ENCODE results near the gene CNTLN.
"Not testable (repeated sequence)": the region's sequence is repeated elsewhere in the genome, so short reads cannot be mapped to it uniquely, and the experiment has no call there.

Gene CNTLN

DNA sequence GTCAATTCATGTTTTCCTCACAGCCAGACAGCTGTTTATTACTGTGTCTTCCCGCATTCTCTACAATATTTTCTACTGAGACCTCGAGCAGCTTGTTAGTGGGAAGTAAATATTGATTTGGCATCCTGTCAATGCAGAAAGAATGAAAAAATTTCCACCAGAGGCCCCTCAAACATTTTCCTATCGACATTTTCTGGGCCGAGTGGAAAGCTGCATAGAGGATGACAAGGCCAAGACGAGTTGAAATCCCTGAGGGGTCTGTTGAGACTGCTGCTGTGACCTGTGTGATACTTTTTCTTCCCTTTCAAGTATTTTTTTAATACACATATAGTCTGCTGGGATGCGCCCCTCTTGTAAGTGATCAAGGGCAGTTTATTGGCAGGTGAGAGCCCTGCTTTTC, 352.6 kb downstream of the CNTLN start:
- no peak for DNase-seq (ENCODE audit: low read depth in 2 of 3, low spot score in 1 of 3)

DNA sequence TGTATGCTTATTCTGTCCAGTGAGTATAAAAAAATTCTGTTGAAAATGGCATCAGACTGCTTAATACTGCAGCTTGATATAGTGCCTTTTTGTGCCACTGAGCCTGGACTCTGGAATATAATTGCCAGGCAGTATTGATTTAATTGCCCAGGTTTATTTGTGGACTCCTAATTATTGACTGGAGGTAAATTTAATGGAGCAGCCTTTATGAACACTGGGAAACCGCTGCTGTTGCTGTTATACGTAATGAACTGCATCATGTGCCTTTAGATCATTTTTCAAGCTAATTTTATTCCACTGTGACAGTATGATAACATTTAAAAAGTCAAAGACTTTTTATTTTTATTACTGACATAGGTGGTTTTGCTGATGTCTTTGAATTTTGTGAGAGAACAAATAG, 353.8 kb downstream of the CNTLN start:
- no peak for DNase-seq (ENCODE audit: low read depth in 2 of 3, low spot score in 1 of 3)

DNA sequence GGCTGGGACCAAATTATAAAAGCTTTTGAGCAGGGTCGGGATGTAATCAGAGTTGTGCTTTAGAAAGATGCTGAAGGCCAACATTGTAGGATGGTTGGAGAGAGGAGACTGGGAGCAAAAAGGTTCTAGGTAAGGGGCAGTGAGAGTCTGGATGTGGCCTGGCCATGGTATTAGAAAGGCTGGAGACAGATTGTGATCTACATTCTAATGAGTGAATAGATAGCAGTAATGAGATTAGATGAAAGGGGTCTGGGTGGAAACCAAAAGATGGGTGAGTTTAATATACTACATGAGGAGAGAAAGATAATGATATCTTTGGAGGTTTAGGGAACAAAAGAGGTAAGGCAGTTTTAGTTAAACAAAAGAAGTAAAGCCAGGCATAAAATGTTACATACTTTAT, 355.3 kb downstream of the CNTLN start:
- DNase-seq (ENCODE audit: low read depth in 2 of 3, low spot score in 1 of 3): no peak

DNA sequence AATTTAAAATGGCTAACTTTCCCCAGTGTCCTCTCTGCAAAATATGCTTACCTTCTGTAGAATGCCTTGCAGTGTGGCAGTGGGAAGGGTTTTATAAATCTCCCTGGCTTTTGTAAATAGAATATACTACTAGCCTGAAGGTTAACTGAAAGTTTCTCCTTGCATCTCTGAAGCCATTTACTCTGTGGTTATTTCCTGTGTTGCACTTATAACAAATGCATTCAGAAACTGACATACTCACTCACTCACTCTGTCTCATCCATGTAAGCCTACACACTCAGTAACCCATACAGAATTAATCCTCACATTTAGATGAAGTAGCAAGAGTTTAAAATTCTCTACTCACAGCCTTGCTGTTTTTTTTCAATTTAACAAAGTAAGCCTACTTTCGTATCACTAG, 356.9 kb downstream of the CNTLN start:
- DNase-seq (ENCODE audit: low read depth in 2 of 3, low spot score in 1 of 3): no peak

DNA sequence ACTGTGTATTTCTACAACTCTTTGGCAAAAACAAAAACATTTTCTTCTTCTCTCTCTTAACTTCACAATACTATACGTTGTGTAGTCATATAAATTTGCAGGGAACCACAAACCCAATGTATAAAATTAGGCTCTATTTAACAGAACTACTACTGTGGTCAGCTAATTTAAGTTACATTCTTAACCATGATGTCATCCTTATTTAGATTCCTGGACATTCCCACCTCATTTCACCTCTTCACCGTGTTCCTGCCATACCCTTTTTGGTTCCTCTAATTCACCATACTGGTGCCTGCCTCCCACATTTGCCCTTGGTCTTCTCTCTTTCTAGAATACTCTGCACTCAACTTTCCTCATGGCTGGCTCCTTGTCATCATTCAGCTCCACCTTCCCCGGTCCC, 368.4 kb downstream of the CNTLN start:
- DNase-seq (ENCODE audit: low read depth in 2 of 3, low spot score in 1 of 3): no peak

DNA sequence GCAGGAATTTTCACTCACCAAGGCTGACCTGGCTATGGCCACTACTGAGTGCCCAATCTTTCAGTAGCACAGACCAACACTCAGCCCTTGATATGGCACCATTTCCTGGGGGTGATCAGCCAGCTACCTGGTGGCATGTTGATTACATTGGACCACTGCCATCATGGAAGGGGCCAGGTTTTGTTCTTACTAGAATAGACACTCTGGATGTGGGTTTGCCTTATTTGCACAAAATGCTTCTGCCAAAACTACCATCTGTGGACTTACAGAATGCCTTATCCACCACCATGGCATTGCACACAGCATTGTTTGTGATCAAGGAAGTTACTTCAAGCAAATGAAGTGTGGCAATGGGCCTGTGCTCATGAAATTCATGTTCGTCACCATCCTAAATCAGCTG, 374.3 kb downstream of the CNTLN start:
- DNase-seq (ENCODE audit: low read depth in 2 of 3, low spot score in 1 of 3): no peak

DNA sequence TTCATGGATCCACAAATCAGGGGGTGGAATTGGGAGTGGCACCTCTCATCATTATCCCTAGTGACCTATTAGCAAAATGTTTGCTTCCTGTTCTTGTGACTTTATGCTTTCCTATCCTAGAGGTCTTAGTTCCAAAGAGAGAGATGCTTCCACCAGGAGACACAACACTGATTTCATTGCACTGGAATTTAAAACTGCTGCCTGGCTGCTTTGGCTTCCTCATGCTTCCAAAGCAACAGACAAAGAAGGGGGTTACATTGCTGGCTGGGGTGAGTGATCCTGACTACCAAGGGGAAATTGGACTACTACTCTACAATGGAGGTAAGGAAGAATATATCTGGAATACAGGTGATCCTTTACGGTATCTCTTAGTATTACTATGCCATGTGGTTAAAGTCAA, 374.9 kb downstream of the CNTLN start:
- no peak for DNase-seq (ENCODE audit: low read depth in 2 of 3, low spot score in 1 of 3)

DNA sequence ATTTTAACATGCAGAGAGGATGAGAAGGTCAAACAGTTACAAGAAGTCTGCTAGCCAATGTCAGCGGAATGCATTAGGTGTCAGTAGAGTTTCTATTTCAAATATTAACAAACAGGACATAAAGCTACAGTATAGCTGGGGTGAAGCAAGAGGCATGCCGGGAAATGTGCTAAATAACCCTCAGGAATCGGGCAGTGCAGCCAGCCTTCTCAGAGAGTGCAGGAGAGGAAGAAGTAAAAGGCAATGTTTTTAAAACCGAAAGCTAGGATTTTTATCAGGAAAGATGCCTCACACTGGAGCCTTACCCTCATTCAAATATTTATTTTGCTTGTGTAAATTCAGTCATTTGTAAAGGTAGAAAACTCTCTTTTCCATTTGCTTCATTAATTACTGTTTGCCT, 384.9 kb downstream of the CNTLN start:
- DNase-seq (ENCODE audit: low read depth in 2 of 3, low spot score in 1 of 3): no peak

DNA sequence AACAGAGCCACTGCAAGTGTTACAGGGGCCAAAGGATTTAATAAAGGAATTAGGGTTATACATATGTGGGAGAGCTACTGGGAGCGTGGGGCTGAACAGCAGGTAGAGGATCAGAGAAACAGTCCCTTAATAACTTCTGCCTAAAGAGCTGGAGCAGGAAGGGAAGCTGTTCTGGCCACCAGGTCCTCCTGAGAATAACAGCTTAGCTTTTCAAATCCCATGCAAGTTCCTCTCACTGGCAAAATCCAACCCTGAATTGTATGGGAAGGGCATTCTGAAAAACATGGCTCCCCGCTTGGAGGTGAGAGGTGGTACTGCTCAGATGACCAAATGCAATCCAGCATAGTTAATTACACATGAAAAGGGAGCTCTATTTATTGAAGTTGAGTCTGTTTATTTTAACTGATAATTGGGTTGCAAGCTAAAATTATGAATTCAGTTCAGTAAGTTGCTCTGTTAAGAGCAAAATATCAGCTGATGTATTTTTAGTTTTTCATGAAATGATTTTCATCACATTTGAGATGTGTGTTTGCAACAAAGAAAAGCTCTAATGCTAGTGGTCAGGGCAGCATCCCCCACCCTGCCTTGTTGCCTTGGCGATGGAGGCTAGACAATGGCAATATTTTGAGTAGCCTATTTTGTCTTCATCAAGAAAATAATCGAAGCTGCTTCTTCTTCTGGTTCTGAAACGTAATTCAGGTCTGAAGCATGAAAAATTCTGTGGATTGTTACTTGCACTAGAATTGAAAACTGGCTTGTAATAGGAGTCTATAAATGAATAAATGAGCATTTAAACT, 385.6 kb downstream of the CNTLN start:
- no peak for DNase-seq (ENCODE audit: low read depth in 2 of 3, low spot score in 1 of 3)

DNA sequence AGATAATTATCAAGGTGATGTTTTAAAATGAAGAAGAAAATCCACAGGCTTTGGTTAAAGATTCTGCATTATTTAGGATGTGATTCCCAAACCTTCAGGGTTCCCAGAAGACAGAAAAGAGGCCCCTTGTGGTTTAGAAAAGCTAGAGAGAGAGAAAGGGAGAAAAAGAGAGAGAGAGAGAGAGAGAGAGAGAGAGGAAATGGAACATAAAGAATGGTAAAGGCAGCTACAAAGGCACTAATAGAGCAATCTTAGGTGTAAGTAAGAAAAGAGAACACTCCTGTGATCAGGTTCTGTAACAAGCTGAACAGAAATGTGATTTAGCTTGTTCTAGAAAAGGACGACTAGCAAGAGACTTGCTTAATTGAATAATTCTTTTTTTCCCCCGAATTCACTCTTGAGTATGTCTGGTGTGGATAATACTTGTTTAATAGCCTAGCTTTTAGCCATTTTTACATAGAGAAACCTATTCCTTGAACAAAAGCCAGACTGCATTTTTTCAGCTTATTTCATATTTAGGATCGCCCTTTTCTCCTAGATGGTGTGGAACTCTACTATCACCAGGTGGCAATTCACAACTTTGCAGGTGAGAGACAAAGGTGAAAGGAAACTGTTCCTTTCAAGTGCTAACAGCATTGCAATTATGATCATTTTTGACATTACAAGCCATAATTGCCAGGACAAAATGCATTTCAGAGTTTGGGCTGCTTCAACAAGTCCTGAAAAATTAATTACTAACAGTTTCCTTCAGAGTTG, 386.4 kb downstream of the CNTLN start:
- DNase-seq (ENCODE audit: low read depth in 2 of 3, low spot score in 1 of 3): no peak

DNA sequence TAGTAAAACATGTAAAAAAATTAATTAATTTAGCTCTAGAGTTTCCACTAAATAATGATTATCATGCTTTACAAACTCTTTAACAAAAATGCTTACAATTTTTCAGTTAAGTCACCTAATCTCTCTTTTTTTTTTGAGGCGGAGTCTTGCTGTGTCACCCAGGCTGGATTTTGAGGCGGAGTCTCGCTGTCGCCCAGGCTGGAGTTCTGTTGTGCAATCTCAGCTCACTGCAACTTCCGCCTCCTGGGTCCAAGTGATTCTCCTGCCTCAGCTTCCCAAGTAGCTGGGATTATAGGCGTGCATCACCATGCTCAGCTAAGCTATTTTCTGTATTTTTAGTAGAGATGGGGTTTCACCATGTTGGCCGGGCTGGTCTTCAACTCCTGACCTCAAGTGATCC, 391.9 kb downstream of the CNTLN start:
- not testable (repeated sequence) for DNase-seq (ENCODE audit: low read depth in 2 of 3, low spot score in 1 of 3)

DNA sequence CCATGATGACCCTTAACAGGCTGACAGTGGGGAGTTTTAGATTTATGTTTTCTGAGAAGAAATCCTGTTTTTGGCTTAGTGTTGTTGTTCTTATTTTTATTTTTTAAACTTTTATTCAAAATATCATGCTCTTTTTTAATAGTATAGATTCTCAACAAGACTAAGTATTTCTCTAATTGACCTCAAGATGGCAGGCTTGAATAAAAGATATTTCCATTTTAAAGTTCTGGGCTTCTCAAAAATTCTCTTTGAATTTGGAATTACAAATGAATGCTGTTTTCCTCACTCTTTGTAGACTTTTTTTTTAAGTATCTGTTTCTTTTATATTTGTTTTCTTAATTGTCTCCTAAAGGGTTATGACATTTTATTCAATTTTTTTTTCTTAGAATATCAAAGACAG, 394.0 kb downstream of the CNTLN start:
- DNase-seq (ENCODE audit: low read depth in 2 of 3, low spot score in 1 of 3): no peak

DNA sequence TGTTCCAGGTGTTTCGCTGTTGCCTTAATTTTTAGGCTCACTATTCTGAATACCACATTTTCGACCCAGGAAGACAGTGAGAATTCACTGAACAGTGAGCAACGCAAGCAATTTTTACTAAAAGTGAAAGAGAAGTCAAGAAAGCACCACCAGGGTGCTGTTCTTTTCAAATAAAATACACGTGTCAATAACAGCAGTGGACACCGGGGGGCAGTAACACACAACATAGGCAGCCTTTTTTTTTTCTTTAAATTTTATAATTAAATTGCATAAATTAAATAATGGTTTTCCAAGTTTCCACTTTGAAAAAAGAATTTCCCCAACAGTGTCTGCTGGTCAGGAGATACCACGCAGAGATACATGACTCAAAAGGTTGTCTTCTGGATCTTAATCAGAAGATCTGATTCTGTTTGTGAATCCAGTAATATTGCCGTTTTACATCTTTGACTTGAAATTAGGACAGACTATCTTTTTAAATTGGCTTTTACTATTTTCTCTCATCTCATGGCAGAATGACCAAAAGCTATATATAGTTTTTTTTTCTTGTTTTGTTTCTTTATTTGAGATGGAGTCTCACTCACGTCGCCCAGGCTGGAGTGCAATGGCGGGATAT, 396.9 kb downstream of the CNTLN start:
- DNase-seq (ENCODE audit: low read depth in 2 of 3, low spot score in 1 of 3): peak in 2 of 3 donors; percentile 1 to 13

DNA sequence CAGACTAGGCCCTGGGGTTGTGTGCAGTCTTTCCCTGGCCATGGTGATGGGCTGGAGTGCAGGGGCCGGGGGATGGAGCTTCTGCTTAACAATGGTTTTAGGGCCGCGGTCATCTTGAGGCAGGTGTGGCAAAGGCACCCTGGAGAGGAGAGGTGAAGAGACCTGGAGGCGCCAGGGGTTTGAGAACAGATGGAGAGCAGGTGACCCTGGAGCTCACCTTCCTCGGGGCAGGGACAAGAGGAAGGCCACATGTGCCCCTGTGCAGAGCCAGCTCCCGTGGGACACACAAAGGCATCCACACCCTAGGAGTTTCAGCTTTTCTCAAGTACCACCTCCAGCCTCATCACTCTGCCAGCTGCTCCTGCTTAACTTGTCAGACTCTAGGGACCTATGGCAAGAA, 397.6 kb downstream of the CNTLN start:
- no peak for DNase-seq (ENCODE audit: low read depth in 2 of 3, low spot score in 1 of 3)

DNA sequence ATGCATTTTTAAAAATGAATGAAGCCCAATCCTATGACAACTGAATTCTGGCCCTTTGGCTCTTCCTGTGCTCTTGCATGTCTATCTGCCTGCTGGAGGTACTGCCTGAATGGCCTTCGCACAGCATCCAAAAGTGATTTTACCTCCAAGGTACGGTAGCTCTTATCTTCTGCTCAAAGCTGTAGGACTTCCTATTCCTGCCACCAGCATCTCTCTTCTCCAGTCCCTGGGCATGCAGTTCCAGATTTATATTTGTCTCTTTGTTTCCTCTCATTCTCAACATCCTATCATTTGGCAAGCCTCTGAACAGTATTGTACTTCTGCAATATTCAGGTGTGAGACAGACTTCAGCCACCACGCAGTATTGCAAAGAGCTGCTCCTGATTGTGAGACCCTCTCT, 400.3 kb downstream of the CNTLN start:
- no peak for DNase-seq (ENCODE audit: low read depth in 2 of 3, low spot score in 1 of 3)

DNA sequence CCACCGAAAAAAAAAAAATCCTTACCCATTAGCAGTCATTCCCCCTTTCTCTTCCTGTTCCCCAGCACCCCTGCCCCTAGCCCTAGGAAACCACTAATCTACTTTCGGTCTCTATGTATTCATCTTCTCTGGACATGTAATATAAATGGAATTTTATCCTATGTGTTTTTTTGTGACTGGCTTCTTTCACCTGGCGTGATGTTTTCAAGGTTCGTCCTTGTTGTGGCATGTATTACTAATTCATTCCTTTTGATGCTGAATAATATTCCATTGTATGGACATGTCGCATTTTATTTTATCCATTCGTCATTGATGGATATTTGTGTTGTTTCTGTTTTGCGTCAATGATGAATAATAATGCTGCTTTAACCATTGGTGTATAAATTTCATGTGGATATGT, 401.2 kb downstream of the CNTLN start:
- no peak for DNase-seq (ENCODE audit: low read depth in 2 of 3, low spot score in 1 of 3)

DNA sequence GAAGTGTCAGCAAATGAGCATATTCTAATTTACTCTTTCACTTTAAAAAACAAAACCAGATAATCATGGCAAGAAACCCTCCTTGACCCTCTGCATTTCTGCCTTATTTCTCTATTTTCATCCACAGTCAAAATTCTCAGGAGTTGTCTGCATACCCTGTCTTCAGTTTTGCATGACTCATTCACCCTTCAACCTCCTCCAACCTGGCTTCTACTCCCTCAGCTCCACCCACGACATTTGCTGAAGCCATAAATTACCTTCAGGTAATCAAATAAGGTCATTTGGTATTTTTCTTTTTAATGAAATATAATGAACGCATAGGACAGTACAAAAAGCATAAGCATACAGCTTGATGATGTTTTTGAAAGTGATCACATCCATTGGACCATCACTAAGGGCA, 416.2 kb downstream of the CNTLN start:
- DNase-seq (ENCODE audit: low read depth in 2 of 3, low spot score in 1 of 3): no peak
